Adipose tissue (tissue), 3 donors: Measurements from ENCODE around the gene UBASH3B. TPM values are rescaled to one million over a fixed set of nuclear protein-coding genes. Genes with fewer than 3 reads are reported as not detected.
"Not testable (repeated sequence)": the region's sequence is repeated elsewhere in the genome, so short reads cannot be mapped to it uniquely, and the experiment has no call there.

Experiments used
- H3K27ac ChIP-seq: one replicate; pipeline ENCODE4 v1.5.1; 2013; ENCODE audit warnings: low read depth, low read length
- WGBS, 3 donors: extraction: QIAGEN DNeasy Blood & Tissue Kit; methylation state at CpG; one replicate each; pipeline ENCODE4 v1.1.7; 2013; 5-methylcytosine and 5-hydroxymethylcytosine counted together
- polyA plus RNA-seq, 3 donors: library from polyadenylated mRNA; stranded (reverse); fragments of 200-250 nt; gene quantifications; one replicate each; pipeline ENCODE4 v1.2.3, GENCODE V29; 2013
- donor health status: healthy with polysubstance abuse.
- donor health status: Bipolar disorder and iron deficiency.
- donor health status: healthy.

Gene UBASH3B
- polyA plus RNA-seq, 3 donors: 1.3 to 14.7 (median 2.4) TPM

DNA sequence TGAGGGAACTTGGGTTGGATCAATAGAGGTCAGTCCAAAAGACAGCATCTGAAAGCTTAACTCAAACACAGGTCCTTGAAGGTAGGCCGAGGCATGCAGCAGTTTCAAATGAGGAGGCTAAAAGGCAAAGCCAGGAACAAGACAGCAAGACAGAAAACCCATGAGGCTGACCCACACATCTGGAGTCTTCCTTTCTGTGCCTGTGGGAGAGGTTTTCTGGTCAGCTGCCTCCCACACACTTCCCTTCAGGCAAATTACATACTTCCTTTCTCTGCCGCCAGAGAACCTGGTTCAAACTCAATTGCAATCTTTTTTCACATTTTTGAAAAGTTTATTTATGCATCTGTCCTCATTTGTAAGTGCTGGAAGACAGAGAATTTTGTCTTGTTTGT lies 153.0 kb downstream of the UBASH3B start:
- 12 to 68% (median 14%) methylated on average over 2 of the region's 2 CpGs for WGBS, 3 donors
- no peak overlapping the region for H3K27ac ChIP-seq

DNA sequence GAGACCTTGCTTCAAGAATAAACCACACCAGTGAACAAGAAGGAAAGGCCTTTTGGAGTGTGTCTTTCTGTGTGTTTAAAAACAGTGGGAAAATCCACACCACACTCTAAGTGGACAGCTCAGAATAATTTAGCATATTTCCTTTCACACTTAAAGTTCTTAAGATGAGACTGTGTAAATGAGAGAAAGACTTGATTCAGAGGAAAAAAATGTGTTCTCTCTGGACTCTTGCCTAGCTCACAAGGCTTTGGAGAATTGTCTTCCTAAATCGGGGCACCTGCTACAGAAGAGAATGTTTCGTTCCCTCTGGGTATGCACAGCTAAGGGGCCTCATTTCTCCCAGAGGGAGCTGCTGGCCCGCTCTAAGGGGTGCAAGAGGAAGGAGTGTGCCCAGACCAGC lies 154.3 kb downstream of the UBASH3B start:
- H3K27ac ChIP-seq: no peak overlapping the region
- 72 to 86% (median 74%) methylated on average over 3 of the region's 3 CpGs for WGBS, 3 donors

DNA sequence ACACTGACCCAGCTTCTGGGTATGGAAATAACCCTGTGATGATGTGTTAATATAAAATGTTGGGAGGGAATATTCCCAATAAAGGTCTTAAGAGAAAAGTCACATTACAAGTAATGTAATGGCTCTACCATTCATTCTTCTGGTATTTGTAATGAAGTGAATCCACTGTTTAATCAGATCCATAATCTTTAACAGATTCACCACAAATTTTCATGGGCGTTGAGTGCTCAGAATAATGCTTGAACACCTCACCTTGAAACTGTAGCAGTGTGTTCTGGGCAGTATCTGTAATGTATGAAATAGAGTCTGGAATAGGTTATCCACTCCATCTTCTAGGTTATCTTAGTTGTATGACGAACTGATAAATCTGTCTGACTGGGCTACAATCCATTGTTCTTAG lies 156.2 kb downstream of the UBASH3B start:
- 89 to 91% (median 89%) methylated on average over 2 of the region's 2 CpGs for WGBS, 3 donors
- no peak overlapping the region for H3K27ac ChIP-seq

DNA sequence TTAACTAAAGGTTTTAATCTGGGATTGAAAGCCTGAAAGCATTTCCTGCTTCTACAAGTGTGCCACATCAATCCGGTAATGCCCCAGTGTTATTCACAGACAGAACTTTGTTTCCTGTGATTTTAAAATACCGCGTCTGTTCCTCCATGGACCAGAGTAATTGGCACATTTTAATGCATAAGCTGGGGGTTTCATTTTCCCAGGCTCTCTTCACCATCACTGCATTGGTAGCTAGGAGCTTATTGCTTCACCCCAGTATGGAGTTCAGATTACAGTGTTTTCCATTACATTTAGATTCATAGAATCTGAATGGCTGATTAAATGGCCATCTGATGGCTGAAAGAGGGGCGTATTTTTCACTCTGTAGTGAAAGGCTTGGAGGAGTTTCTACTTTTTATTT lies 157.1 kb downstream of the UBASH3B start:
- WGBS, 3 donors: 52 to 56% (median 55%) methylated on average over 4 of the region's 4 CpGs
- H3K27ac ChIP-seq: no peak overlapping the region

DNA sequence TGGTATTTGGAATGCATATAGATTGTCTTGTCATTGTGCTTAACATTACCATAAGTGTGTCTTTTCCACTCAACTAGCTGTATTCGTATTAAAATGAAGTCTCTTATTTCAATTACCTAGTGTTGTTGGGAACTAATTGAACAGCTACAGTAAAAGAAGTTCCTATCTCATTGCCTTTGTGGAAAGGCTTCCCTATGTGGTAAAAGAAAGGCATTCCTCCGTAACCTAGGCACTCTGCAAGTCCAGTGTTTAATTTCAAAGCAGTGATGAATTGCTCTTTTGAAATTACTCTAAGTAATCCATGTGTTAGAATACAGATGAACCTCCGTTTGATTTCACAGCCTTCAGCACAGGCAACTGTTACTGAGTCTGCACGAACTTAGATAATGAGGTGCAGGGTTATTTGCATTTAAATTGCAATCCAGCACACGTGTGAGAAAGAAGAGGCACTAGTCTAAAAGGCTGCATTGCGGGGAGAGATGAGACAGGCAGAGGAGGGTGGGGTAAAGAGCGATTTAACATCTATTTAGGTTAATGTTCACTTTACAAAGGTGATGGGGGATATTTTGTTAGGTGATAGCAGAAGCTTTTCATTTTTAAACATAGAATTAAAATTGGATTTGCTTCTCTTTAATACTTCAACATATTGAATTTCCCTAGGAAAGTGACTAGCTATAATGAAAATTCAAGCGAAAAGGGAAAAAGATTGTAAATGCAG lies 157.8 kb downstream of the UBASH3B start:
- no peak overlapping the region for H3K27ac ChIP-seq
- 60 to 88% (median 84%) methylated on average over 8 of the region's 8 CpGs for WGBS, 3 donors

DNA sequence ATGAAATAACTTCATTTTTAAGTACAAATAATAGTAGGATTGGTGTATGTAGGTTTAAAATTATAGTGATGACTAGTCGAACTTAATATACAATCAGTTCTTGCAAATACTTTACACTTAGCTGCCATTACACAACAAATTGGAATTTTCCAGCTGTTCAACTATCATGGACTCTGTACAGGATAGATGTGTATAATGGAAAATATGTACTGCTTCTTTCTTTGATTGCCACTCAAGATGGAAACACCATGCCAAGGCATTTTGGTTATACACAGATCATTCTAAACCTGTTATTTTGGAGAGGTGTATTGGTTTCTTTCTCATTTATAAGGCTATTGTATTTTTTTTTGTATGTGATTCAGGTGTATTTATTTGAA lies 158.4 kb downstream of the UBASH3B start:
- no peak overlapping the region for H3K27ac ChIP-seq
- WGBS, 3 donors: 39 to 88% (median 81%) methylated on average over 1 of the region's 1 CpG

DNA sequence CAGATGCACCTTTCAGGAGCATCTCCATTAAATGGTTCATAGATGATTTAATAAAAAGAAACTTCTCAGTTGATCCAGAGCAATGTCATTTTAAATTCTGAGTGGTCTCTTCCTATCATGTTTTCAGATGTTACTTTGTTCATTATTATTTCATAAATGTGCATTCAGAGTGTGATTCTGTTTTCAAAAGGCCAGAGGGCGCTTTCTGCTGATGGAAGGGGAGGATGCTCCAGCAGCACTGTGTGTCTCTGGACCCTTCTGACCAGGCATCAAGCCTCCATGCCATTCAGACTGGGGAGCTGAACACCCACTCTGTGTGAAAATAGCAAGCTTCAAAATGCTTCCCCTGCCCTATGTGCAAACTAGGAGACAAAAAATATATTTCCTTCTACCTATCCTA lies 158.9 kb downstream of the UBASH3B start:
- H3K27ac ChIP-seq: no peak overlapping the region
- WGBS, 3 donors: 89 to 98% (median 92%) methylated on average over 1 of the region's 1 CpG

DNA sequence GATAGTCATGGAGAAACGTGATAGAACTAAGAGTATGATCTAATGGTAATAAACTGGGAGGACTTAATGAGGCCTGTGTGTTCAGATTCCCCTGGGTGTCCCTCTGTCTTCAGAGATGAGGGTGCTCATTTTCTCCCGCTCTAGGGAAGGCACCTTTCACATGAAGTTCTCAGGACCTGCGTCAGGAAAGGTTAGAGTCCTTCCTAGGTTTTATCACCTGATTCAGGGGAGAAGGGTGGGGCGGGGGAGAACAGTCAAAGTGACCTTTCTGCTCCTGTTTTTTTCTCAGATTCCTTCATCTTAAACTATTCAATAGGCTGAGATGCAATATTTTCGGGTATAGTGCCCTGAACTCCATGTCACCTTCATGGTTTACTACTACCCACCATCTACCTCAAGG lies 160.4 kb downstream of the UBASH3B start:
- no peak overlapping the region for H3K27ac ChIP-seq
- 80 to 89% (median 81%) methylated on average over 5 of the region's 5 CpGs for WGBS, 3 donors

DNA sequence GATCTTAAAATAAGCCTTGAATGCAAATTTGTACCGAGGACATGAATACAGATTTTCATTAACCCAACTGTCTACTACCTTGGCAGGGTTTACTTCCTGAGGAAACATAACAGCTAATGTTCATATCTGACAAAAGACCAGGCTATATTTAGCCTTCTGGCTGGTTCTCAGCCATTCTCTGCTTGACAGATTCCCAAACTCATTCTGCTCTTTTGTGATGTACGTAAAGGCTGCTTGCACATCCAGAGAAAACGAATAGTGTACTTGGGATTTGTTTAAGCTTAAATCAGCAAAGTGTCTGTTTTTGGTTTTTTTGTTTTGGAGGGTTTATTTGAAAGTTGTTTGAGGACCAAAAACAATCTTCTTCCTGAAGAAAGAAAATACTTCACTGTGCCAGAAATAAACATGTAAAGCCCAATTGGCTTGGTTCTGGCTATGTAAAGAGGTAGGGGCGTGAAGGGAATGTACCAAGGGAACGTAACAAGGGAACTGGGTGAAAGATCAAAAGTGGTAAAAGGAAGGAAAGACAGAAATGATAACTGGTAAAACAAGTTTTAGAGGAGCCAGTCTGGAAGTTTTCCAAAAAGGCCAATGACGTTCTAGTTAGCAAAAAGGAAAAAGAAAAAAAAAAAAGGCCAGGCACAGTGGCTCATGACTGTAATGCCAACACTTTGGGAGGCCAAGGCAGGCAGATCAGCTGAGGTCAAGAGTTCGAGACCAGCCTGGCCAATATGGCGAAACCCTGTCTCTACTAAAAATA lies 161.4 kb downstream of the UBASH3B start:
- H3K27ac ChIP-seq: no peak overlapping the region
- WGBS, 3 donors: 42 to 50% (median 42%) methylated on average over 8 of the region's 8 CpGs

DNA sequence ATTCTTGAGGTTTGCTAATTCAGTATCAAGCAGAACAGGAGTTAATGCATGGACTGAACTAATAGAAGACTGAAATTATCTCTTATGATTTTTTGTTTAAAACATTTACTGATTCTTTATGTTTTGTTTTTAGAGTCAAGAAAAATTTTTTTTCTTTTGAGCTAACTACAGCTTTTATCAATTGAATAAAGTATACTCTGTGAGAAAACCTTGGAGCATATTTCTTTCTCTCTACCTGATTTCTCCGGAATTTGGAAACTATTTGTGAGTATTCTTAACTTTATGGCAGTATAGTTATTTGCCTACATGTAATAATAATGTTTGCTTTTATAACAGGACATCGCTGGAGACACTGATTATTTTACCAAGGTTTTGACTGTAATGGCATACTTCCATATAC lies 164.6 kb downstream of the UBASH3B start:
- no peak overlapping the region for H3K27ac ChIP-seq
- 63 to 94% (median 70%) methylated on average over 2 of the region's 2 CpGs for WGBS, 3 donors

DNA sequence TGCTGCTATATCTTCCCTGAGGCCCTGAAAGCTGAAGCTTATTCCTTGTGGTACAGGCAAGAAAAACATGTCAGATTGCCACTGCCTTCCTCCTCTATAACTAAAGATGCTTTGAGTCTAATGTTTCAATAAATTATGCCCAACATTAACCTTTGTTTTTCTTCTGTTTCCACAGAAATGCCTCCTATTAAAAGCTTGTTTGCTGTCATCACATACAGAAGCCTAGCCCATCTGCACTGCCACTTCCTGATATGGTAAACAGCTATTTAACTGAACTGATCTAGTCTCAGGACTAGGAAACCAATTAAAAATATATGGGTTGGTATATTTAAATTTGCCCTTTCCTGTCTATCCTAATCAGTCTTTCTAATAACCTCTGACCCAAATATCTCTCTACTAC lies 165.6 kb downstream of the UBASH3B start:
- no peak overlapping the region for H3K27ac ChIP-seq

DNA sequence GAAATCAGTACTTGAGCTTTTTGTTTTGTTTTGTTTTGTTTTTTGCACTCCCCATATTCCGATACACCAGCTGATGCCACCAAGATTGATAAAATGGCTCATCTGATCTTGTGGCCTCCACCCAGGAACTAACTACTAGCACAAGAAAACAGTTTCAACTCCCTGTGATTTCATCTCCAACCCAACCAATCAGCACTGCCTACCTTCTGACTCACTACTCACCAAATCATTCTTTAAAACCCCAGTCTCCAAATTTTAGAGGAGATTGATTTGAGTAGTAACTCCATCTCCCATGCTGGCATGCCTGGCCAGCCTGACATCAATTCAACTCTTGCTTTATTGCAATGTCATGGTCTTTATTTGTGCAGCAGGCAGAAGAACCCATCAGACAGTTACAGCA lies 166.7 kb downstream of the UBASH3B start:
- WGBS, 3 donors: 96 to 100% (median 97%) methylated on average over 1 of the region's 1 CpG
- no peak overlapping the region for H3K27ac ChIP-seq

DNA sequence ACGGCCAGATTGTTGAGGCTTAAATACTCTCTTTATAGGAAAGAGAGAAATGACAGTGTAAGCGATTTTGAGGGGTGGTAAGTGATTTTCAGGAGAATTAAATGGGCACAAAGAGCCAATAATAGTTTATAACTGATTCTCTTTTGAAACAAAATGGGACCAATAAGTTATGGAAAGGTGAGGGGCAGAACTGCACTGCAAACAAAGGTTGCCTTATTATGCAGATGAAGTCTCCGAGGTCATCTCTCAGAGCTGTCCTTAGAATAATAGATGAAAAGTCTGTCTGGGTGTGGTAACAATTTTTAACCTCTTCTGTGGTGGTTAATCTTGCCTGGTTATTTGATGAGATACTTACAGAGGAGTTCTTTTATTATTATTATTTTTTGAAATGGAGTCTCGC lies 168.0 kb downstream of the UBASH3B start:
- 83 to 90% (median 90%) methylated on average over 4 of the region's 4 CpGs for WGBS, 3 donors
- H3K27ac ChIP-seq: no peak overlapping the region

DNA sequence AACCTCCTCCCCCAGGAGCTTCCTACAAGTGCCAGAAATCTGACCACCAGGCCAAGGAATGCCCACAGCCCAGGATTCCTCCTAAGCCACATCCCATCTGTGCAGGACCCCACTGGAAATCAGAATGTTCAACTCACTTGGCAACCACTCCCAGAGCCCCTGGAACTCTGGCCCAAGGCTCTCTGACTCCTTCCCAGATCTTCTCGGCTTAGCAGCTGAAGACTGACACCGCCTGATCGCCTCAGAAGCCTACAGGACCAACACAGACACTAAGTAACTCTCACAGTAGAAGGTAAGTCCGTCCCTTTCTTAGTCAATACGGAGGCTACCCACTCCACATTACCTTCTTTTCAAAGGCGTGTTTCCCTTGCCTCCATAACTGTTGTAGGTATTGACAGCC lies 173.8 kb downstream of the UBASH3B start:
- not testable (repeated sequence) for H3K27ac ChIP-seq
- WGBS, 3 donors: 82 to 93% (median 91%) methylated on average over 6 of the region's 6 CpGs

DNA sequence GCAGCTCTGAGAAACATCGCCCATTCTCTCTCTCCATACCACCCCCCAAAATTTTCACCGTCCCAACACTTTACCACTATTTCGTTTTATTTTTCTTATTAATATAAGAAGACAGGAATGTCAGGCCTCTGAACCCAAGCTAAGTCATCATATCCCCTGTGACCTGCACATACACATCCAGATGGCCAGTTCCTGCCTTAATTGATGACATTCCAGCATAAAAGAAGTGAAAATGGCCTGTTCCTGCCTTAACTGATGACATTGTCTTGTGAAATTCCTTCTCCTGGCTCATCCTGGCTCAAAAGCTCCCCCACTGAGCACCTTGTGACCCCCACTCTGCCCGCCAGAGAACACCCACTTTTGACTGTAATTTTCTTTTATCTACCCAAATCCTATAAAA lies 176.8 kb downstream of the UBASH3B start:
- not testable (repeated sequence) for H3K27ac ChIP-seq
- WGBS, 3 donors: 73 to 78% (median 73%) methylated on average over 4 of the region's 4 CpGs

DNA sequence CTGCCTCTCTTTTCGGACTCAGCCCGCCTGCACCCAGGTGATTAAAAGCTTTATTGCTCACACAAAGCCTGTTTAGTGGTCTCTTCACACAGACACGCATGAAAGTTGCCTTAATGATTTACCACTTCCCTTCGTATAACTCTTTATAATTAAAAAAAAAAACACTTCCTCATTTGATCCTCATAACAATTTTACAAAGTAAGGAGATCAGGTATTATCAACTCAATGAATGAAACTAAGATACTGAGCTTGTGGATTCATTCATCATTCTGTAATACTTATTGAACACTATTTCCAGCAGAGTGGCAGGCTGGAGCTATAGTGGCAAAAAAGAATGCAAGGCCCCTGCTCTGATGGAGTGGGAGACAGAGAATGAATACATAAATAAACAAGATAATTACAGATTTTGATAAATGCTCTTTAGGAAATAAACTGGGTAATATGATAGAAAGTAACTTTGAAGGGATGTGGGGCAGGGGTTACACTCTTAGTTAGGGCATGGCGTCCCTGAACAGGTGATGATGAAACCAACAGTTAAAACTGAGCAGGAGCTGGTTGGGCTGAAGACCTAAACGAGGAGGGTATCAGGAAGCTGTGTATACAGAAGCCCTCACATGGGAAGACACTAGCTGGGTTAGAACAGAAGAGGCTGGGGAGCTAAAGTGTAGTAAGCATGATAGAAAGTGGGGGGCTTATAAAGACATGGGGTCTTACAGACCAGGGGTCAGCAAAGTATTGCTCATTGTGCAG lies 177.4 kb downstream of the UBASH3B start:
- 48 to 63% (median 53%) methylated on average over 6 of the region's 6 CpGs for WGBS, 3 donors
- no peak overlapping the region for H3K27ac ChIP-seq

DNA sequence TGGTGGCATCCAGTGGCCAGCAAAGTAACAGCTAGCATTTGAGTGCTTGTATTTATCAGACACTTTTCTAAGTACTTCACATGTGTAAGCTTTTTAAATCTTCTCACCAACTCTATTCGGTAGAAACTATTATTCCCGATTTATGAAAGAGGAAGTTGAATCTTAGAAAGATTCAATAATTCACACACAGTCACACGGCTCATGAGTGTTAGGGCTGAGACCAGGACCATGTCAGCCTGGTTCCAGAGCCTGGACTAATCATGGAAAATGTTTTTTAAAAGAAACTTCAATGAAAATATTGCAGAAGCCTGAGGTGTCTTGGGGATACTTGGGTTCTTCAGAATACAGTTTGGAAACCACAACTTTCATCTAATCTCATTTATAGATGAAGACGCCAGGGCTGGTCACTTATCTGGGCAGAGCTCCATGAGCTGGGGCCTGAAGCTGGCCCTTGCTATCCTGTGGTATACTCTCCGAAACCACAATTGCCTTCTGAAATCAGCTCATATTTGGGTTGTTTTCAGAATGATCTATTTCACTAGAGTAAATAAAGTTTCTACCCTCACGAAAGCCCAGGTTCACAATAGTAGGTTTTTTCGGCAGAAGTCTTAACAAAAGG lies 178.4 kb downstream of the UBASH3B start:
- no peak overlapping the region for H3K27ac ChIP-seq
- 68 to 78% (median 74%) methylated on average over 7 of the region's 7 CpGs for WGBS, 3 donors

DNA sequence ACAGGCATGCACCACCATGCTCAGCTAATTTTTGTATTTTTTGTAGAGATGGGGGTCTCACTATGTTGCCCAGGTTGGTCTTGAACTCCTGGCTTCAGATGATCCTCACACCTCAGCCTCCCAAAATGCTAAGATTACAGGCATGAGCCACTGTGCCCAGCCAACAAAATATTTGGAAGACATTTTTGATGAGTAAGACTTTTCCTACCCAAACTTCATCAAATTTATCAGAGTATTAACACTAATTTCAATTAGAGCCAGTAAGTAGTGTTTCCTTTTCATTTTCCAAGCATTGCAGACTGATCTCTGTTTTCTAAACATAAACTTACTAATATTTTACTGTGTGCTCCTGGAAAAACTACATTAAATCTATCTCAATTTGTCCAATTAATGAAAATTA lies 181.4 kb downstream of the UBASH3B start:
- H3K27ac ChIP-seq: no peak overlapping the region
